Naive thymus-derived CD4-positive, alpha-beta T cell (primary cell): ENCODE measurements around the gene GSTM1. TPM values are rescaled to one million over a fixed set of nuclear protein-coding genes. Genes with fewer than 3 reads are reported as not detected.

Experiments used
- ATAC-seq: fragments of 150-1000 bp; cut with Tn5 transposase; 2 replicates; pipeline ENCODE4 v1.10.0; 2021; ENCODE audit warnings: mild to moderate bottlenecking, moderate library complexity
- CTCF ChIA-PET: fragments of 350-600 bp; sonication (Branson Sonifier 250); formaldehyde crosslinking; loops from one replicate; lab custom pipeline; 2021; ENCODE audit warnings: antibody characterized with exemption; lab: Charles Lee
- POLR2A ChIA-PET: fragments of 350-600 bp; sonication (Branson Sonifier 250); formaldehyde crosslinking; loops from one replicate; lab custom pipeline; 2021; ENCODE audit warnings: antibody characterized with exemption, inconsistent platforms; lab: Charles Lee
- DNase-seq, 9 donors: peaks; one replicate each; pipeline versions ENCODE4 v3.0.0 to v3.0.0-alpha.2; 2020 to 2022; ENCODE audit warnings: mixed read lengths in 1 of 9
- H3K27ac ChIP-seq: one replicate; pipeline ENCODE4 v1.7.0; 2013; ENCODE audit warnings: mild to moderate bottlenecking, low read depth, low read length, moderate library complexity
- H3K27me3 ChIP-seq, 2 donors: one replicate each; pipeline ENCODE4 v1.7.0; 2013; ENCODE audit warnings: low read length in 2 of 2, mild to moderate bottlenecking in 2 of 2, moderate library complexity in 2 of 2; ENCODE audit not compliant: control insufficient read depth in 2 of 2, insufficient read depth in 2 of 2
- H3K36me3 ChIP-seq, 3 experiments: 1 replicate in 2 of 3; 2 replicates in 1 of 3; pipeline ENCODE4 v1.7.0; 2013; ENCODE audit warnings: low read length in 3 of 3, mild to moderate bottlenecking in 3 of 3, moderate library complexity in 1 of 3; ENCODE audit not compliant: insufficient read depth in 3 of 3, control insufficient read depth in 2 of 3
- H3K4me1 ChIP-seq, 2 donors: one replicate each; pipeline ENCODE4 v1.7.0; 2013; ENCODE audit warnings: low read length in 2 of 2, mild to moderate bottlenecking in 2 of 2, moderate library complexity in 1 of 2; ENCODE audit not compliant: control insufficient read depth in 2 of 2, insufficient read depth in 2 of 2
- H3K4me3 ChIP-seq: 2 replicates; pipeline ENCODE4 v1.7.0; 2013; ENCODE audit warnings: mild to moderate bottlenecking, low read length
- H3K9me3 ChIP-seq, 3 experiments: 1 replicate in 2 of 3; 2 replicates in 1 of 3; pipeline ENCODE4 v1.7.0; 2013; ENCODE audit warnings: low read length in 3 of 3; ENCODE audit not compliant: control insufficient read depth in 2 of 3
- H3K27ac Mint-ChIP-seq, 9 donors: one replicate each; pipeline ENCODE4 v1.8.0; 2020 to 2022; ENCODE audit warnings: mixed read lengths in 9 of 9, mild to moderate bottlenecking in 8 of 9, moderate library complexity in 5 of 9, inconsistent platforms in 2 of 9
- H3K27me3 Mint-ChIP-seq, 5 donors: one replicate each; pipeline ENCODE4 v1.8.0; 2021 to 2022; ENCODE audit warnings: mixed read lengths in 5 of 5, mild to moderate bottlenecking in 1 of 5
- H3K36me3 Mint-ChIP-seq, 5 donors: one replicate each; pipeline ENCODE4 v1.8.0; 2020 to 2022; ENCODE audit warnings: mixed read lengths in 5 of 5, mild to moderate bottlenecking in 3 of 5, inconsistent platforms in 1 of 5
- H3K4me1 Mint-ChIP-seq, 7 donors: one replicate each; pipeline ENCODE4 v1.8.0; 2020 to 2022; ENCODE audit warnings: mixed read lengths in 7 of 7, mild to moderate bottlenecking in 3 of 7, inconsistent platforms in 1 of 7
- H3K4me3 Mint-ChIP-seq, 10 donors: one replicate each; pipeline ENCODE4 v1.8.0; 2020 to 2022; ENCODE audit warnings: mild to moderate bottlenecking in 10 of 10, mixed read lengths in 10 of 10, moderate library complexity in 6 of 10, inconsistent platforms in 2 of 10
- H3K9me3 Mint-ChIP-seq, 11 donors: one replicate each; pipeline ENCODE4 v1.8.0; 2020 to 2022; ENCODE audit warnings: mixed read lengths in 11 of 11, mild to moderate bottlenecking in 4 of 11, inconsistent platforms in 1 of 11, moderate library complexity in 1 of 11
- intact Hi-C, 2 donors: fragments of 100-400 bp; cut with micrococcal nuclease; formaldehyde crosslinking; loops; one replicate each; pipeline ENCODE4 v1.15.1; 2023
- polyA plus RNA-seq, 2 donors: library from polyadenylated mRNA; unstranded; fragments of 300-500 nt; fragmentation: Illumina TruSeq; gene quantifications; one replicate each; pipeline ENCODE4 v1.2.3, GENCODE V29; 2021
- total RNA-seq, 6 experiments: library from RNA in 5 of 6; stranded (reverse) in 5 of 6; gene quantifications; 1 replicate in 5 of 6; 2 replicates in 1 of 6; pipeline ENCODE4 v1.2.3 and lab custom pipeline; 2021 to 2026

Gene GSTM1
- total and polyA plus RNA-seq, 7 experiments from 2014 or later: 45.9 to 83.6 (median 62.4) TPM; not detected in 4

- H3K9me3 Mint-ChIP-seq: no peaks in the 10 kb centered on the region
- POLR2A ChIA-PET: no interaction called here
Measured at GRCh38 chr1:109724933-109725332, 37.3 kb downstream of the GSTM1 start.

DNA sequence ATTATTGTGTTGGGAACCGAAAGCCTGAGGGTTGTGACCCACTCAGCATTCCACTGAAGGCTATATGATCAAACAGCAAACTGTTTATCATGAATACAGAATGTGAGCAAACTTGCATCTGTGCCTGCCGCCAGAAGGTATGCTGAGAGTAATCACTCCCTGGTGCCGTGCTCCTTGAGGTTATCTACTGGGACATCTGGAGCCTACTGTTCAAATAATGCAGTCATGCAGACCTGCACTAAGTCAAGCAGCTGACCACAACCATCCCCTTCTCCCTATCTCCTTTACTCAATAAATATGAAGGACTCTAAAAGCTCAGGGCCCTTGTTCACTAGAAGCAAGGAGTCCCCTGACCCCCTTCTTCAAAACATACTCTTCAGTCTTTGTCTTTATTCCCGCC is 37.9 kb downstream of the GSTM1 start:
- ATAC-seq: no peak

More at GRCh38 chr1:109724933-109725332, 37.3 kb downstream of the GSTM1 start:
- Mint-ChIP-seq H3K27me3 (peaks cover 0 to 28% (median 0%) of the 10 kb centered on the region in 5 donors), H3K36me3 (no peaks in the 10 kb centered on the region), H3K27ac (no peak overlapping the region), H3K4me1 (no peaks in the 10 kb centered on the region), H3K4me3 (no peak overlapping the region)
- H3K27me3 ChIP-seq: peaks cover 0 to 3% of the 10 kb centered on the region in 2 donors
- H3K4me1 ChIP-seq: no peaks in the 10 kb centered on the region
- CTCF ChIA-PET: no interaction called here
- intact Hi-C loops: no loop called here
- no peak overlapping the region for H3K4me3 ChIP-seq
- H3K9me3 ChIP-seq: no peaks in the 10 kb centered on the region
- ATAC-seq (no peak), DNase-seq (no peak)
- H3K36me3 ChIP-seq: no peaks in the 10 kb centered on the region
- H3K27ac ChIP-seq: no peak overlapping the region

GRCh38 chr1:109726007-109726406 is 38.4 kb downstream of the GSTM1 start:
- Mint-ChIP-seq H3K27me3 (peaks cover 0 to 35% (median 0%) of the 10 kb centered on the region in 5 donors), H3K9me3 (no peaks in the 10 kb centered on the region), H3K4me1 (no peaks in the 10 kb centered on the region), H3K4me3 (no peak overlapping the region), H3K36me3 (no peaks in the 10 kb centered on the region), H3K27ac (no peak overlapping the region)
- Histone ChIP-seq H3K27ac (no peak overlapping the region), H3K27me3 (peaks cover 0 to 3% of the 10 kb centered on the region in 2 donors), H3K9me3 (no peaks in the 10 kb centered on the region), H3K36me3 (no peaks in the 10 kb centered on the region), H3K4me1 (no peaks in the 10 kb centered on the region), H3K4me3 (no peak overlapping the region)
- intact Hi-C loops: no loop called here
- ATAC-seq: no peak
- ChIA-PET CTCF (no interaction called here), POLR2A (no interaction called here)
- no peak for DNase-seq

More for the DNA sequence above, 37.9 kb downstream of the GSTM1 start:
- H3K27ac ChIP-seq: no peak overlapping the region
- Mint-ChIP-seq H3K27ac (no peak overlapping the region), H3K9me3 (no peaks in the 10 kb centered on the region), H3K4me1 (no peaks in the 10 kb centered on the region), H3K4me3 (no peak overlapping the region), H3K27me3 (peaks cover 0 to 33% (median 0%) of the 10 kb centered on the region in 5 donors), H3K36me3 (no peaks in the 10 kb centered on the region)
- intact Hi-C loops: no loop called here
- H3K4me3 ChIP-seq: no peak overlapping the region
- no peaks in the 10 kb centered on the region for H3K4me1 ChIP-seq
- ChIA-PET CTCF (no interaction called here), POLR2A (no interaction called here)
- H3K27me3 ChIP-seq: peaks cover 0 to 3% of the 10 kb centered on the region in 2 donors
- no peak for DNase-seq
- no peaks in the 10 kb centered on the region for H3K9me3 ChIP-seq
- H3K36me3 ChIP-seq: no peaks in the 10 kb centered on the region

DNA sequence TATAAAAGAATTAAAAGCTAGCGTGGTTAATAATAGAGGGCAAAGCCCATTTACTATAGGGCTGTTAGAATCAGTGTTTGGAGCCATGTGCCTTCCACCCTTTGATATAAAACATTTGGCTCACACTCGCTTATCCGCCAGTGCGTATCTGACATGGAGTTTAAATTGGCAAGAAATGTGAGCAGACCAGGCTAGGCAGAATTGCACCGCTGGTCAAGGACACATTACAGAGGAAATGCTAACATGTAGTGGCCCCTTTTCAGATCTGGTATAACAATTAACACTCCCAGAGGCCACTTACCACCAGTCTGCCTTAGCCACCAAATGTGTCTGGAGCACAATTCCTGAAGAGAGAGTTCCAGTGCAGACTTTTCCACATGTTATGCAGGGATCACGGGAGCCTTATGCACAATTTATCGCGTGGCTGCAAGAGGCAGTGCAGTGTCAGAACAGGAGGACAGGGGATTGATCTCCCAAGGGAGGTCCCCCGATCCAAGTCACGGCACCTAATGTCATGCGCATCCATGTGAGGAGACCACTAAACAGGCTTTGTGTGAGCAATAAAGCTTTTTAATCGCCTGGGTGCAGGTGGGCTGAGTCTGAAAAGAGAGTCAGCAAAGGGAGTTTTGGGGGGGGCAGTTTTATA is 39.2 kb downstream of the GSTM1 start:
- H3K4me3 Mint-ChIP-seq: peak overlapping the region in 1 of 10 donors; percentile 8
- no peaks in the 10 kb centered on the region for H3K36me3 Mint-ChIP-seq
- no peak for DNase-seq
- no peaks in the 10 kb centered on the region for H3K4me1 ChIP-seq
- ChIA-PET CTCF (no interaction called here), POLR2A (no interaction called here)
- no peaks in the 10 kb centered on the region for H3K4me1 Mint-ChIP-seq
- ATAC-seq: no peak
- intact Hi-C loops: no loop called here
- no peaks in the 10 kb centered on the region for H3K9me3 ChIP-seq
- H3K27me3 ChIP-seq: peaks cover 0 to 3% of the 10 kb centered on the region in 2 donors
- H3K4me3 ChIP-seq: no peak overlapping the region
- no peaks in the 10 kb centered on the region for H3K36me3 ChIP-seq
- no peak overlapping the region for H3K27ac Mint-ChIP-seq
- peaks cover 0 to 37% (median 0%) of the 10 kb centered on the region in 5 donors for H3K27me3 Mint-ChIP-seq
- no peak overlapping the region for H3K27ac ChIP-seq
- H3K9me3 Mint-ChIP-seq: no peaks in the 10 kb centered on the region

DNA sequence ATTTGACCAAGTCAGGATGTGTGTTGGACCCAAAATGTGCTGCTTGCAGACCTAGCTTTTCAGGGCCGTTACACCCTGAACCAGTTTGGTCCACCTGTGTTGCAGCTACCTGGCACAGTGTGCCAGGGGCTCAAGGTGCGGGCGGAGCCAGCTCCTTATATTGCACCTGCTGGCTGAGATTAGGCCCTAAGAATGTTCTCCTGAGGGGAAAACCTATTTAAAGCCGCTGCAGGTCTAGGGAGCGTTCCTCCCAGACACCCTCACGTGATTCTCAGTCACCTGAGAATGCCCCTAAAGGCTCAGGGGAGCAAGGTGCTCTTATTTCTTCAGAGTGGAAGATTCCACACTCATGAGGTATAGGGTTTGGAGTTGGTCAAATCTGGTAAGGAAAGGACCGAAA is 41.3 kb downstream of the GSTM1 start:
- no peaks in the 10 kb centered on the region for H3K4me1 ChIP-seq
- no peaks in the 10 kb centered on the region for H3K9me3 ChIP-seq
- no peak for DNase-seq
- Mint-ChIP-seq H3K36me3 (peaks cover 0 to 4% (median 0%) of the 10 kb centered on the region in 5 donors), H3K27me3 (peaks cover 0 to 41% (median 0%) of the 10 kb centered on the region in 5 donors), H3K27ac (no peak overlapping the region), H3K4me1 (no peaks in the 10 kb centered on the region), H3K9me3 (no peaks in the 10 kb centered on the region), H3K4me3 (no peak overlapping the region)
- ChIA-PET CTCF (no interaction called here), POLR2A (no interaction called here)
- no peak for ATAC-seq
- peaks cover 0 to 3% of the 10 kb centered on the region in 2 donors for H3K27me3 ChIP-seq
- no peak overlapping the region for H3K27ac ChIP-seq
- no peaks in the 10 kb centered on the region for H3K36me3 ChIP-seq
- intact Hi-C loops: no loop called here
- no peak overlapping the region for H3K4me3 ChIP-seq

- ChIA-PET POLR2A (no interaction called here), CTCF (no interaction called here)
- Mint-ChIP-seq H3K27me3 (peaks cover 0 to 40% (median 0%) of the 10 kb centered on the region in 5 donors), H3K9me3 (no peaks in the 10 kb centered on the region), H3K4me3 (no peak overlapping the region), H3K27ac (no peak overlapping the region), H3K4me1 (no peaks in the 10 kb centered on the region), H3K36me3 (peaks cover 0 to 12% (median 0%) of the 10 kb centered on the region in 5 donors)
- H3K4me1 ChIP-seq: no peaks in the 10 kb centered on the region
- no peaks in the 10 kb centered on the region for H3K36me3 ChIP-seq
- DNase-seq: no peak
- H3K27ac ChIP-seq: no peak overlapping the region
- intact Hi-C loops: no loop called here
- no peak for ATAC-seq
- H3K9me3 ChIP-seq: no peaks in the 10 kb centered on the region
- H3K27me3 ChIP-seq: peaks cover 0 to 3% of the 10 kb centered on the region in 2 donors
- no peak overlapping the region for H3K4me3 ChIP-seq
Measured at GRCh38 chr1:109730666-109731065, 43.0 kb downstream of the GSTM1 start.

DNA sequence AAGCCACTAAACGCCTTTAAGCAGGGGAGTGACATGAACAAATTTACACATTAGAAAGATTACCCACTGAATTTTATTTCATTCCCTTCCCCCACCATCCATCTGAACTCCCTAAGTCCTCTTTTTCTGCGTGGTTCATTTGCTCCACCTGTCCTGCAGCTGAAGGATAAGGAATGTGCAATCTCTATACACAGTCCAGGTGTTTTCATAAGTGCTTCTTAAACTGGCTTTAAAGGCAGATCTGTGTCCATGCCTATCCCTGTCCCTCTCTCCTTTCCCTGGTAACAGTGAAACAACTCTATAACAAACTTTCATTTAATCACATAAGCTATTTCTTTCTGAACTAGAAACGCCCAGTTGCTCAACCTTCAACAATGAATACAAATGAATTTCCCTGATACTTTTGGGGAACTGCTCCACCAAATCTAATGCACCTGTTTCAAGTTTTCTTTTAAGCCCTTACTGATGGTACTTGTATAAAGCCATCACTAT is 44.8 kb downstream of the GSTM1 start:
- peaks cover 0 to 9% (median 0%) of the 10 kb centered on the region in 3 experiments for H3K36me3 ChIP-seq
- Mint-ChIP-seq H3K36me3 (peaks cover 0 to 12% (median 3%) of the 10 kb centered on the region in 5 donors), H3K27me3 (peaks cover 0 to 36% (median 0%) of the 10 kb centered on the region in 5 donors), H3K27ac (no peak overlapping the region), H3K9me3 (no peaks in the 10 kb centered on the region), H3K4me1 (no peaks in the 10 kb centered on the region), H3K4me3 (no peak overlapping the region)
- DNase-seq: no peak
- H3K9me3 ChIP-seq: no peaks in the 10 kb centered on the region
- ChIA-PET POLR2A (no interaction called here), CTCF (no interaction called here)
- H3K27me3 ChIP-seq: peaks cover 0 to 3% of the 10 kb centered on the region in 2 donors
- intact Hi-C loops: no loop called here
- no peak overlapping the region for H3K27ac ChIP-seq
- H3K4me3 ChIP-seq: no peak overlapping the region
- H3K4me1 ChIP-seq: no peaks in the 10 kb centered on the region
- no peak for ATAC-seq
